Liver (tissue), 9 donors: ENCODE measurements around the gene PLG. TPM values are rescaled to one million over a fixed set of nuclear protein-coding genes. Genes with fewer than 3 reads are reported as not detected.

Experiments
- DNase-seq: peaks from one replicate; pipeline ENCODE4 v3.0.0-alpha.2; 2017; ENCODE audit warnings: low spot score
- H3K27ac ChIP-seq, 2 donors: one replicate each; pipeline ENCODE4 v1.7.0; 2013; ENCODE audit warnings: inconsistent platforms in 2 of 2, low read length in 2 of 2, control low read depth in 1 of 2, low read depth in 1 of 2, mild to moderate bottlenecking in 1 of 2
- H3K27me3 ChIP-seq, 4 donors: one replicate each; pipeline versions ENCODE4 v1.6.1 to v1.7.0; 2013; ENCODE audit warnings: low read length in 3 of 4, inconsistent platforms in 1 of 4, mild to moderate bottlenecking in 1 of 4, moderate library complexity in 1 of 4; ENCODE audit not compliant: control insufficient read depth in 4 of 4, insufficient read depth in 4 of 4
- H3K36me3 ChIP-seq, 4 donors: one replicate each; pipeline versions ENCODE4 v1.6.1 to v1.7.0; 2013; ENCODE audit warnings: low read length in 3 of 4, mild to moderate bottlenecking in 3 of 4, low read depth in 1 of 4, moderate library complexity in 1 of 4; ENCODE audit not compliant: control insufficient read depth in 4 of 4, insufficient read depth in 3 of 4
- H3K4me1 ChIP-seq, 4 donors: one replicate each; pipeline versions ENCODE4 v1.6.1 to v1.7.0; 2013; ENCODE audit warnings: low read length in 3 of 4, mild to moderate bottlenecking in 3 of 4, moderate library complexity in 1 of 4; ENCODE audit not compliant: control insufficient read depth in 4 of 4, insufficient read depth in 4 of 4
- H3K4me3 ChIP-seq, 3 donors: one replicate each; pipeline versions ENCODE4 v1.6.1 to v1.7.0; 2013; ENCODE audit warnings: low read length in 3 of 3, control low read depth in 1 of 3, low read depth in 1 of 3, mild to moderate bottlenecking in 1 of 3
- H3K9ac ChIP-seq, 2 donors: one replicate each; pipeline ENCODE4 v1.7.0; 2013; ENCODE audit warnings: low read length in 2 of 2, mild to moderate bottlenecking in 2 of 2, moderate library complexity in 2 of 2, control low read depth in 1 of 2, low read depth in 1 of 2
- H3K9me3 ChIP-seq, 4 donors: one replicate each; pipeline versions ENCODE4 v1.6.1 to v1.7.0; 2013; ENCODE audit warnings: low read length in 3 of 4; ENCODE audit not compliant: control insufficient read depth in 4 of 4
- EGR1 ChIP-seq, 2 donors: IDR thresholded peaks; 2 replicates each; pipeline ENCODE4 v1.6.1; 2016 to 2018; ENCODE audit warnings: antibody characterized with exemption in 2 of 2, low read depth in 2 of 2
- FOXA1 ChIP-seq: IDR thresholded peaks from 2 replicates; pipeline ENCODE4 v1.6.1; 2016; ENCODE audit warnings: antibody characterized with exemption
- GABPA ChIP-seq, 2 donors: IDR thresholded peaks in 1 of 2; conservative IDR thresholded peaks in 1 of 2; 2 replicates each; pipeline ENCODE4 v1.6.1; 2016; ENCODE audit warnings: antibody characterized with exemption in 2 of 2, mild to moderate bottlenecking in 1 of 2, moderate library complexity in 1 of 2
- HNF4A ChIP-seq, 2 donors: conservative IDR thresholded peaks; 2 replicates each; pipeline ENCODE4 v1.6.1; 2016; ENCODE audit warnings: antibody characterized with exemption in 2 of 2, mild to moderate bottlenecking in 2 of 2
- HNF4G ChIP-seq: IDR thresholded peaks from 2 replicates; pipeline ENCODE4 v1.6.1; 2016; ENCODE audit warnings: antibody characterized with exemption
- JUND ChIP-seq, 2 donors: IDR thresholded peaks; 2 replicates each; pipeline ENCODE4 v1.6.1; 2016; ENCODE audit warnings: antibody characterized with exemption in 2 of 2
- NR2F2 ChIP-seq: IDR thresholded peaks from 2 replicates; pipeline ENCODE4 v1.6.1; 2016; ENCODE audit warnings: antibody characterized with exemption
- RAD21 ChIP-seq, 2 donors: IDR thresholded peaks; 2 replicates each; pipeline ENCODE4 v1.6.1; 2016; ENCODE audit warnings: antibody characterized with exemption in 2 of 2, mild to moderate bottlenecking in 2 of 2
- RXRA ChIP-seq, 2 donors: IDR thresholded peaks; 2 replicates each; pipeline ENCODE4 v1.6.1; 2017 to 2018; ENCODE audit warnings: antibody characterized with exemption in 2 of 2, mild to moderate bottlenecking in 1 of 2
- SP1 ChIP-seq: IDR thresholded peaks from 2 replicates; pipeline ENCODE4 v1.6.1; 2018; ENCODE audit warnings: antibody characterized with exemption, mild to moderate bottlenecking
- TAF1 ChIP-seq: conservative IDR thresholded peaks from 2 replicates; pipeline ENCODE4 v1.6.1; 2016; ENCODE audit warnings: antibody characterized with exemption, mild to moderate bottlenecking
- YY1 ChIP-seq: IDR thresholded peaks from 2 replicates; pipeline ENCODE4 v1.6.1; 2016; ENCODE audit warnings: antibody characterized with exemption, mild to moderate bottlenecking
- WGBS: extraction: QIAGEN DNeasy Blood & Tissue Kit; methylation state at CpG from one replicate; pipeline ENCODE4 v1.1.7; 2013; 5-methylcytosine and 5-hydroxymethylcytosine counted together
- polyA plus RNA-seq, 2 donors: library from polyadenylated mRNA; stranded (reverse) in 1 of 2; unstranded in 1 of 2; fragments of 200-250 nt in 1 of 2; fragments of >200 nt in 1 of 2; fragmentation: Nextera tagmentation in 1 of 2; extraction: Ambion mirVana in 1 of 2; gene quantifications; one replicate each; pipeline versions ENCODE4 v1.2.1 to v1.2.3, GENCODE V29; 2013 to 2015
- total RNA-seq, 2 donors: library from RNA; depleted of rRNA; stranded (reverse); fragments of >200 nt; gene quantifications; one replicate each; pipeline ENCODE4 v1.2.3, GENCODE V29; 2014
- TF ChIP-seq, protein P1 (sequence below): IDR thresholded peaks from 2 replicates; pipeline ENCODE4 v1.6.1; 2016; ENCODE audit warnings: antibody characterized with exemption
- TF ChIP-seq, protein P2 (sequence below): IDR thresholded peaks from 2 replicates; pipeline ENCODE4 v1.6.1; 2016; ENCODE audit warnings: antibody characterized with exemption, mild to moderate bottlenecking
- TF ChIP-seq, protein P3 (sequence below): IDR thresholded peaks from 2 replicates; pipeline ENCODE4 v1.6.1; 2016; ENCODE audit warnings: antibody characterized with exemption
- TF ChIP-seq, protein P4 (sequence below): fragments of 150-350 bp; IDR thresholded peaks from 2 replicates; pipeline ENCODE4 v1.5.1; 2017; ENCODE audit warnings: improper control_type of control experiment, low read depth, low read length; ENCODE audit not compliant: missing input control
- donor health status: healthy.
- donor health status: healthy.
- donor health status: healthy.
- donor health status: healthy.
- donor health status: healthy.

Gene PLG
- total and polyA plus RNA-seq, 4 donors: 880 to 1,797 (median 1,257) TPM

DNA sequence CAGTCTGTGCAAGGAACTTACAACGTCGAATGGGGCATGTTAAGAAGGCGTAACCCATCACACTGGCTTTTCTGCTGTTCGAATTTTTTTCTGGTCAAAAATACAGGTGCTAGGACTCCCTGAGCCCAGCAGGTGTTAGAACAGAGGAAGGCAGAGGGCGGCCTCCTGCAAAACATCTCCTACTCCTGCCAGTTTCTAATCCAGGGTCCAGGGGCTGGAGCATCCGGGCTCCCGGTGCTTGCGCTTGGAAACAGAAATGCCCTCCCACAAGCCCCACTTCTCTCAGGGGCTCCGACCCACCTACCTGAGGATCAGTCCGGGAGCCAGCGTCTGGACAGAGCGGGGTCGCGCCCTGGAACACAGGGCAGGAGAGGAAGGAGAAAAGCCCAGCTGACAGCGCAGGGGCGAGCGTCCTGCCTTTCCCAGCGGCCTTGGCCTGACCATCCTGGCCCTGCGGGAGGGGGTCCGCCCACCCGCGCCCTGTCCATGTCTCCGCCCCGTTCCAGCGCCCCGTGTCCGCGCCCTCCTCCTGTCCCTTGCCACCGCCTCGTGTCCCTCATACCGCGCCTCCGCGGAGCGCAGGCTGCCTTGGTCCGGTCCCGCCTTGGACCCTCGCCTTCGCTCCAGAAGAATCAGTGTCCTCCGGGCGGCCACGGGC, 23.2 kb upstream of the PLG start:
- H3K4me3 ChIP-seq: peak overlapping the region; percentile 29 to 62 (median 47)
- TF ChIP-seq SP1 (no peak), YY1 (no peak), TAF1 (no peak), JUND (IDR thresholded peaks at IDR 0.05) (no peak), EGR1 (IDR thresholded peaks at IDR 0.05; ENCODE audit: low read depth in 2 of 2) (no peak), RXRA (IDR thresholded peaks at IDR 0.05) (no peak), HNF4G (no peak), NR2F2 (no peak), GABPA (IDR thresholded peaks at IDR 0.05 in 1 of 2, conservative IDR thresholded peaks at IDR 0.05 in 1 of 2) (no peak), HNF4A (conservative IDR thresholded peaks at IDR 0.05) (no peak)
- TF ChIP-seq, protein P1, sequence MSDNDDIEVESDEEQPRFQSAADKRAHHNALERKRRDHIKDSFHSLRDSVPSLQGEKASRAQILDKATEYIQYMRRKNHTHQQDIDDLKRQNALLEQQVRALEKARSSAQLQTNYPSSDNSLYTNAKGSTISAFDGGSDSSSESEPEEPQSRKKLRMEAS: no peak
- TF ChIP-seq, protein P2, sequence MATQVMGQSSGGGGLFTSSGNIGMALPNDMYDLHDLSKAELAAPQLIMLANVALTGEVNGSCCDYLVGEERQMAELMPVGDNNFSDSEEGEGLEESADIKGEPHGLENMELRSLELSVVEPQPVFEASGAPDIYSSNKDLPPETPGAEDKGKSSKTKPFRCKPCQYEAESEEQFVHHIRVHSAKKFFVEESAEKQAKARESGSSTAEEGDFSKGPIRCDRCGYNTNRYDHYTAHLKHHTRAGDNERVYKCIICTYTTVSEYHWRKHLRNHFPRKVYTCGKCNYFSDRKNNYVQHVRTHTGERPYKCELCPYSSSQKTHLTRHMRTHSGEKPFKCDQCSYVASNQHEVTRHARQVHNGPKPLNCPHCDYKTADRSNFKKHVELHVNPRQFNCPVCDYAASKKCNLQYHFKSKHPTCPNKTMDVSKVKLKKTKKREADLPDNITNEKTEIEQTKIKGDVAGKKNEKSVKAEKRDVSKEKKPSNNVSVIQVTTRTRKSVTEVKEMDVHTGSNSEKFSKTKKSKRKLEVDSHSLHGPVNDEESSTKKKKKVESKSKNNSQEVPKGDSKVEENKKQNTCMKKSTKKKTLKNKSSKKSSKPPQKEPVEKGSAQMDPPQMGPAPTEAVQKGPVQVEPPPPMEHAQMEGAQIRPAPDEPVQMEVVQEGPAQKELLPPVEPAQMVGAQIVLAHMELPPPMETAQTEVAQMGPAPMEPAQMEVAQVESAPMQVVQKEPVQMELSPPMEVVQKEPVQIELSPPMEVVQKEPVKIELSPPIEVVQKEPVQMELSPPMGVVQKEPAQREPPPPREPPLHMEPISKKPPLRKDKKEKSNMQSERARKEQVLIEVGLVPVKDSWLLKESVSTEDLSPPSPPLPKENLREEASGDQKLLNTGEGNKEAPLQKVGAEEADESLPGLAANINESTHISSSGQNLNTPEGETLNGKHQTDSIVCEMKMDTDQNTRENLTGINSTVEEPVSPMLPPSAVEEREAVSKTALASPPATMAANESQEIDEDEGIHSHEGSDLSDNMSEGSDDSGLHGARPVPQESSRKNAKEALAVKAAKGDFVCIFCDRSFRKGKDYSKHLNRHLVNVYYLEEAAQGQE: no peak
- TF ChIP-seq, protein P3, sequence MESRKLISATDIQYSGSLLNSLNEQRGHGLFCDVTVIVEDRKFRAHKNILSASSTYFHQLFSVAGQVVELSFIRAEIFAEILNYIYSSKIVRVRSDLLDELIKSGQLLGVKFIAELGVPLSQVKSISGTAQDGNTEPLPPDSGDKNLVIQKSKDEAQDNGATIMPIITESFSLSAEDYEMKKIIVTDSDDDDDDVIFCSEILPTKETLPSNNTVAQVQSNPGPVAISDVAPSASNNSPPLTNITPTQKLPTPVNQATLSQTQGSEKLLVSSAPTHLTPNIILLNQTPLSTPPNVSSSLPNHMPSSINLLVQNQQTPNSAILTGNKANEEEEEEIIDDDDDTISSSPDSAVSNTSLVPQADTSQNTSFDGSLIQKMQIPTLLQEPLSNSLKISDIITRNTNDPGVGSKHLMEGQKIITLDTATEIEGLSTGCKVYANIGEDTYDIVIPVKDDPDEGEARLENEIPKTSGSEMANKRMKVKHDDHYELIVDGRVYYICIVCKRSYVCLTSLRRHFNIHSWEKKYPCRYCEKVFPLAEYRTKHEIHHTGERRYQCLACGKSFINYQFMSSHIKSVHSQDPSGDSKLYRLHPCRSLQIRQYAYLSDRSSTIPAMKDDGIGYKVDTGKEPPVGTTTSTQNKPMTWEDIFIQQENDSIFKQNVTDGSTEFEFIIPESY: no peak
- TF ChIP-seq, protein P4, sequence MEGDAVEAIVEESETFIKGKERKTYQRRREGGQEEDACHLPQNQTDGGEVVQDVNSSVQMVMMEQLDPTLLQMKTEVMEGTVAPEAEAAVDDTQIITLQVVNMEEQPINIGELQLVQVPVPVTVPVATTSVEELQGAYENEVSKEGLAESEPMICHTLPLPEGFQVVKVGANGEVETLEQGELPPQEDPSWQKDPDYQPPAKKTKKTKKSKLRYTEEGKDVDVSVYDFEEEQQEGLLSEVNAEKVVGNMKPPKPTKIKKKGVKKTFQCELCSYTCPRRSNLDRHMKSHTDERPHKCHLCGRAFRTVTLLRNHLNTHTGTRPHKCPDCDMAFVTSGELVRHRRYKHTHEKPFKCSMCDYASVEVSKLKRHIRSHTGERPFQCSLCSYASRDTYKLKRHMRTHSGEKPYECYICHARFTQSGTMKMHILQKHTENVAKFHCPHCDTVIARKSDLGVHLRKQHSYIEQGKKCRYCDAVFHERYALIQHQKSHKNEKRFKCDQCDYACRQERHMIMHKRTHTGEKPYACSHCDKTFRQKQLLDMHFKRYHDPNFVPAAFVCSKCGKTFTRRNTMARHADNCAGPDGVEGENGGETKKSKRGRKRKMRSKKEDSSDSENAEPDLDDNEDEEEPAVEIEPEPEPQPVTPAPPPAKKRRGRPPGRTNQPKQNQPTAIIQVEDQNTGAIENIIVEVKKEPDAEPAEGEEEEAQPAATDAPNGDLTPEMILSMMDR: no peak
- no peak overlapping the region for H3K27ac ChIP-seq
- 9% methylated on average over 42 of the region's 42 CpGs for WGBS
- no peaks in the 10 kb centered on the region for H3K9me3 ChIP-seq
- H3K36me3 ChIP-seq: no peaks in the 10 kb centered on the region
- peak overlapping the region in 1 of 2 donors; percentile 64 for H3K9ac ChIP-seq
- H3K27me3 ChIP-seq: no peaks in the 10 kb centered on the region
- peak; percentile 54 for DNase-seq
- H3K4me1 ChIP-seq: peaks cover 0 to 12% (median 9%) of the 10 kb centered on the region in 4 donors

DNA sequence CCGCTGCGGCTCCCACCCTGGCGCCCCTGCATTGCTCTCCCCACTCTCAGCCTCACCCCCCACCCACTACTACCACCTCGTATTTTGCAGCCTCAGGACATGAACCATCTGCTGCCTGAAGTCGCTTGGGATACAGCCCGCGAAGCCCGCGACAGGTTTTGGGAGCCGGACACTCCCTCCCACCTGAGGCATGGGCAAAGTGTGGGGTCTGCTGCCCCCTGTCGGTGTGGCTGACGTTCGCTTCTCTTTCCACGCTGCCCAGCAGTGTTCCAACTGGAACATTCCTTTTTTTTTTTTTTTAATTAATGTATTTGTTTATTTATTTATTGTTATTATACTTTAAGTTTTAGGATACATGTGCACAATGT, 22.7 kb upstream of the PLG start:
- H3K9me3 ChIP-seq: no peaks in the 10 kb centered on the region
- peaks cover 0 to 12% (median 9%) of the 10 kb centered on the region in 4 donors for H3K4me1 ChIP-seq
- peak; percentile 40 for DNase-seq
- H3K9ac ChIP-seq: peak overlapping the region in 1 of 2 donors; percentile 64
- no peaks in the 10 kb centered on the region for H3K36me3 ChIP-seq
- WGBS: 7% methylated on average over 14 of the region's 14 CpGs
- H3K27me3 ChIP-seq: no peaks in the 10 kb centered on the region
- H3K27ac ChIP-seq: no peak overlapping the region
- H3K4me3 ChIP-seq: peak overlapping the region in 2 of 3 donors; percentile 47 to 62
- TF ChIP-seq HNF4A (conservative IDR thresholded peaks at IDR 0.05): no peak
- TF ChIP-seq HNF4G: no peak
- no peak for TF ChIP-seq GABPA (IDR thresholded peaks at IDR 0.05 in 1 of 2, conservative IDR thresholded peaks at IDR 0.05 in 1 of 2)
- no peak for TF ChIP-seq TAF1
- TF ChIP-seq, protein P2: no peak
- TF ChIP-seq JUND (IDR thresholded peaks at IDR 0.05): no peak
- TF ChIP-seq YY1: peak; percentile 23
- TF ChIP-seq RAD21 (IDR thresholded peaks at IDR 0.05): peak; percentile 68 to 73
- no peak for TF ChIP-seq FOXA1
- TF ChIP-seq SP1: no peak
- TF ChIP-seq, protein P4: peak; percentile 60
- TF ChIP-seq, protein P1: peak; percentile 37
- no peak for TF ChIP-seq RXRA (IDR thresholded peaks at IDR 0.05)
- no peak for TF ChIP-seq EGR1 (IDR thresholded peaks at IDR 0.05; ENCODE audit: low read depth in 2 of 2)
